Keratinocyte (primary cell): Measurements from ENCODE around the gene HINFP. TPM values are rescaled to one million over a fixed set of nuclear protein-coding genes. Genes with fewer than 3 reads are reported as not detected.

Experiments
- DNase-seq: peaks from one replicate; pipeline ENCODE4 v3.0.0-alpha.2; 2011; ENCODE audit warnings: low read depth, missing footprints, low spot score
- FAIRE-seq: peaks from 2 replicates; lab custom pipeline; 2011; peaks lifted over from hg19 to GRCh38; lab: Jason Lieb, UNC
- H2AFZ ChIP-seq: 2 replicates; pipeline ENCODE4 v1.6.0; 2012; ENCODE audit warnings: low read length, control low read depth, inconsistent platforms; ENCODE audit not compliant: control insufficient read depth
- H3K27ac ChIP-seq: 2 replicates; pipeline ENCODE4 v1.5.1; 2011; ENCODE audit warnings: low read length; ENCODE audit not compliant: control insufficient read depth, insufficient read depth
- H3K27me3 ChIP-seq: 3 replicates; pipeline ENCODE4 v1.6.0; 2011; ENCODE audit warnings: low read length; ENCODE audit not compliant: control insufficient read depth, insufficient read depth; ENCODE audit errors: extremely low read depth
- H3K36me3 ChIP-seq, 2 experiments: 2 replicates in 1 of 2; 3 replicates in 1 of 2; pipeline ENCODE4 v1.5.1; 2011; ENCODE audit warnings: low read length in 2 of 2, mild to moderate bottlenecking in 1 of 2; ENCODE audit not compliant: control insufficient read depth in 2 of 2, insufficient read depth in 2 of 2; ENCODE audit errors: extremely low read depth in 1 of 2
- H3K4me1 ChIP-seq: 3 replicates; pipeline ENCODE4 v1.5.1; 2011; ENCODE audit warnings: low read length; ENCODE audit not compliant: control insufficient read depth, insufficient read depth; ENCODE audit errors: extremely low read depth
- H3K4me2 ChIP-seq: 3 replicates; pipeline ENCODE4 v1.6.0; 2011; ENCODE audit warnings: low read depth, low read length; ENCODE audit not compliant: control insufficient read depth, insufficient read depth; ENCODE audit errors: extremely low read depth
- H3K4me3 ChIP-seq, 3 experiments: fragments of 200-600 bp in 1 of 3; sonication (generic) in 1 of 3; 2 replicates in 2 of 3; 3 replicates in 1 of 3; pipeline ENCODE4 v1.5.1; 2011 to 2016; ENCODE audit warnings: low read length in 3 of 3, mild to moderate bottlenecking in 3 of 3, control low read depth in 2 of 3, inconsistent platforms in 1 of 3, low read depth in 1 of 3, mixed read lengths in 1 of 3, mixed run types in 1 of 3, moderate library complexity in 1 of 3; ENCODE audit not compliant: control insufficient read depth in 2 of 3, insufficient read depth in 2 of 3; ENCODE audit errors: extremely low read depth in 1 of 3
- H3K79me2 ChIP-seq: 2 replicates; pipeline ENCODE4 v1.6.0; 2012; ENCODE audit warnings: low read length; ENCODE audit not compliant: control insufficient read depth, insufficient read depth
- H3K9ac ChIP-seq: 3 replicates; pipeline ENCODE4 v1.6.0; 2011; ENCODE audit warnings: low read length; ENCODE audit not compliant: control insufficient read depth, insufficient read depth; ENCODE audit errors: extremely low read depth
- H3K9me1 ChIP-seq: 3 replicates; pipeline ENCODE4 v1.6.0; 2011; ENCODE audit warnings: low read length; ENCODE audit not compliant: control insufficient read depth, insufficient read depth; ENCODE audit errors: extremely low read depth
- H3K9me3 ChIP-seq: 2 replicates; pipeline ENCODE4 v1.5.1; 2012; ENCODE audit warnings: low read depth, low read length; ENCODE audit not compliant: control insufficient read depth
- H4K20me1 ChIP-seq: 3 replicates; pipeline ENCODE4 v1.6.0; 2011; ENCODE audit warnings: low read length; ENCODE audit not compliant: control insufficient read depth, insufficient read depth; ENCODE audit errors: extremely low read depth
- CTCF ChIP-seq, 3 experiments: IDR thresholded peaks in 1 of 3; conservative IDR thresholded peaks in 1 of 3; optimal IDR thresholded peaks in 1 of 3; 2 replicates in 2 of 3; 3 replicates in 1 of 3; pipeline versions ENCODE3 to v1.5.1; 2011; ENCODE audit warnings: low read length in 3 of 3, mild to moderate bottlenecking in 3 of 3, moderate library complexity in 2 of 3, control low read depth in 1 of 3, inconsistent platforms in 1 of 3; ENCODE audit not compliant: insufficient read depth in 2 of 3; ENCODE audit errors: extremely low read depth in 1 of 3
- EZH2 ChIP-seq: IDR thresholded peaks from one replicate; pipeline ENCODE4 v1.6.1; 2012; ENCODE audit warnings: inconsistent platforms, mild to moderate bottlenecking, low read length, moderate library complexity
- dilution Hi-C: fragments of 300-500 bp; cut with MboI; formaldehyde crosslinking; loops from one replicate; pipeline ENCODE4 v1.7.0; 2020; ENCODE audit warnings: low sequenced_read_pairs; ENCODE audit not compliant: extremely low pct_ligation_motif_present
- polyA plus RNA-seq, 5 experiments: library from polyadenylated mRNA; depleted of rRNA in 3 of 5; stranded (reverse) in 3 of 5; stranded (forward) in 1 of 5; unstranded in 1 of 5; fragments of >200 nt; gene quantifications; 1 replicate in 1 of 5; 2 replicates in 3 of 5; 3 replicates in 1 of 5; pipeline versions ENCODE4 v1.2.1 to v1.2.3, GENCODE V29; 2011 to 2012; ENCODE audit warnings: missing spikeins in 2 of 5, low read depth in 1 of 5, low replicate concordance in 1 of 5

Gene HINFP
- polyA plus RNA-seq, 1 donor (not counting 4 experiments of a cell fraction or from before 2014, with no cell fraction given): 15.6 TPM

GRCh38 chr11:119147604-119148333 lies 26.4 kb downstream of the HINFP start:
- H2AFZ ChIP-seq: no peak overlapping the region
- H3K27ac ChIP-seq: no peak overlapping the region
- FAIRE-seq (no peak), DNase-seq (no peak)
- no peak overlapping the region for H3K4me2 ChIP-seq
- TF ChIP-seq CTCF (optimal IDR thresholded peaks at IDR 0.05 in 1 of 3, IDR thresholded peaks at IDR 0.05 in 1 of 3, conservative IDR thresholded peaks at IDR 0.05 in 1 of 3; ENCODE audit: extremely low read depth in 1 of 3, insufficient read depth in 2 of 3, low read length in 3 of 3): no peak
- TF ChIP-seq EZH2: no peak
- H3K36me3 ChIP-seq: no peaks in the 10 kb centered on the region
- H3K9ac ChIP-seq: no peak overlapping the region
- no peak overlapping the region for H3K4me3 ChIP-seq
- no peaks in the 10 kb centered on the region for H3K79me2 ChIP-seq
- H3K27me3 ChIP-seq: peaks cover 32% of the 10 kb centered on the region
- dilution Hi-C loops: no loop called here
- no peaks in the 10 kb centered on the region for H3K9me1 ChIP-seq
- no peaks in the 10 kb centered on the region for H3K9me3 ChIP-seq
- H4K20me1 ChIP-seq: no peaks in the 10 kb centered on the region
- peaks cover 9% of the 10 kb centered on the region for H3K4me1 ChIP-seq

- H3K9ac ChIP-seq: peak overlapping the region; percentile 22
- no peaks in the 10 kb centered on the region for H3K36me3 ChIP-seq
- H3K4me3 ChIP-seq: peak overlapping the region; percentile 53 to 75 (median 66)
- peaks cover 32% of the 10 kb centered on the region for H3K27me3 ChIP-seq
- DNase-seq (no peak), FAIRE-seq (no peak)
- H3K4me2 ChIP-seq: peak overlapping the region; percentile 72
- no peaks in the 10 kb centered on the region for H3K9me3 ChIP-seq
- H3K79me2 ChIP-seq: no peaks in the 10 kb centered on the region
- H4K20me1 ChIP-seq: no peaks in the 10 kb centered on the region
- no peaks in the 10 kb centered on the region for H3K9me1 ChIP-seq
- no peak overlapping the region for H3K27ac ChIP-seq
- peak overlapping the region; percentile 65 for H2AFZ ChIP-seq
- peaks cover 9% of the 10 kb centered on the region for H3K4me1 ChIP-seq
- dilution Hi-C loops: no loop called here
- TF ChIP-seq CTCF (optimal IDR thresholded peaks at IDR 0.05 in 1 of 3, IDR thresholded peaks at IDR 0.05 in 1 of 3, conservative IDR thresholded peaks at IDR 0.05 in 1 of 3; ENCODE audit: extremely low read depth in 1 of 3, insufficient read depth in 2 of 3, low read length in 3 of 3) (no peak), EZH2 (no peak)
Observed at GRCh38 chr11:119148720-119149017, 27.3 kb downstream of the HINFP start.
